K562 (cell line): ENCODE results near the gene LAMTOR1.

Experiments
- BRD9 ChIP-seq: fragments of 450-650 bp; IDR thresholded peaks from 2 replicates; pipeline ENCODE4 v1.6.1; 2018; ENCODE audit warnings: low read depth; ENCODE audit not compliant: partially characterized antibody
- CHCHD3 ChIP-seq: fragments of 250-450 bp; sonication (Bioruptor Pico); IDR thresholded peaks from 2 replicates; pipeline ENCODE4 v2.1.2; 2022; ENCODE audit warnings: mild to moderate bottlenecking
- GABPA ChIP-seq: fragments of 200-800 bp; sonication (Bioruptor generic); conservative IDR thresholded peaks from 2 replicates; pipeline ENCODE4 v1.6.1; 2016; ENCODE audit warnings: low read depth, missing genetic modification characterization, missing compliant biosample characterization
- HINFP ChIP-seq: fragments of 450-650 bp; conservative IDR thresholded peaks from 2 replicates; pipeline ENCODE4 v1.6.1; 2016; ENCODE audit warnings: missing genetic modification characterization, low read depth, mild to moderate bottlenecking, control low read depth, missing compliant biosample characterization
- TEAD1 ChIP-seq, 2 experiments: fragments of 450-650 bp in 1 of 2; sonication (generic) in 1 of 2; formaldehyde crosslinking; IDR thresholded peaks; 2 replicates each; pipeline versions ENCODE4 v1.4.0 to v1.8.0; 2020 to 2022; ENCODE audit warnings: mild to moderate bottlenecking in 2 of 2, missing genetic modification reagents in 1 of 2
- TGIF2 ChIP-seq: sonication (generic); formaldehyde crosslinking; IDR thresholded peaks from 2 replicates; pipeline ENCODE4 v1.8.1; 2022; ENCODE audit warnings: mild to moderate bottlenecking, missing genetic modification reagents, moderate library complexity
- ZNF232 ChIP-seq: sonication (generic); formaldehyde crosslinking; IDR thresholded peaks from 2 replicates; pipeline ENCODE4 v1.8.0; 2022; ENCODE audit warnings: mild to moderate bottlenecking, missing genetic modification reagents
- ZZZ3 ChIP-seq: fragments of 450-650 bp; IDR thresholded peaks from 2 replicates; pipeline ENCODE4 v1.6.1; 2016; ENCODE audit warnings: antibody characterized with exemption, mild to moderate bottlenecking, moderate library complexity
- TF ChIP-seq, protein P1 (sequence below): sonication (generic); formaldehyde crosslinking; IDR thresholded peaks from 2 replicates; pipeline ENCODE4 v1.8.1; 2022; ENCODE audit warnings: missing genetic modification reagents
- TF ChIP-seq, protein P2 (sequence below), 3 experiments: IDR thresholded peaks in 2 of 3; conservative IDR thresholded peaks in 1 of 3; 2 replicates each; pipeline ENCODE4 v1.5.1; 2011 to 2012; ENCODE audit warnings: low read length in 3 of 3, mild to moderate bottlenecking in 3 of 3, control low read depth in 2 of 3, improper control_type of control experiment in 1 of 3, inconsistent platforms in 1 of 3, low read depth in 1 of 3, mixed read lengths in 1 of 3, moderate library complexity in 1 of 3; ENCODE audit not compliant: insufficient read depth in 2 of 3
- TF ChIP-seq, protein P3 (sequence below): fragments of 450-650 bp; IDR thresholded peaks from 2 replicates; pipeline ENCODE4 v1.6.1; 2016; ENCODE audit warnings: low read depth

- no peak for TF ChIP-seq ZZZ3
- TF ChIP-seq BRD9: no peak
- TF ChIP-seq, protein P1, sequence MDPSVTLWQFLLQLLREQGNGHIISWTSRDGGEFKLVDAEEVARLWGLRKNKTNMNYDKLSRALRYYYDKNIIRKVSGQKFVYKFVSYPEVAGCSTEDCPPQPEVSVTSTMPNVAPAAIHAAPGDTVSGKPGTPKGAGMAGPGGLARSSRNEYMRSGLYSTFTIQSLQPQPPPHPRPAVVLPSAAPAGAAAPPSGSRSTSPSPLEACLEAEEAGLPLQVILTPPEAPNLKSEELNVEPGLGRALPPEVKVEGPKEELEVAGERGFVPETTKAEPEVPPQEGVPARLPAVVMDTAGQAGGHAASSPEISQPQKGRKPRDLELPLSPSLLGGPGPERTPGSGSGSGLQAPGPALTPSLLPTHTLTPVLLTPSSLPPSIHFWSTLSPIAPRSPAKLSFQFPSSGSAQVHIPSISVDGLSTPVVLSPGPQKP (CRISPR knock-in tag): no peak
- TF ChIP-seq, protein P2, sequence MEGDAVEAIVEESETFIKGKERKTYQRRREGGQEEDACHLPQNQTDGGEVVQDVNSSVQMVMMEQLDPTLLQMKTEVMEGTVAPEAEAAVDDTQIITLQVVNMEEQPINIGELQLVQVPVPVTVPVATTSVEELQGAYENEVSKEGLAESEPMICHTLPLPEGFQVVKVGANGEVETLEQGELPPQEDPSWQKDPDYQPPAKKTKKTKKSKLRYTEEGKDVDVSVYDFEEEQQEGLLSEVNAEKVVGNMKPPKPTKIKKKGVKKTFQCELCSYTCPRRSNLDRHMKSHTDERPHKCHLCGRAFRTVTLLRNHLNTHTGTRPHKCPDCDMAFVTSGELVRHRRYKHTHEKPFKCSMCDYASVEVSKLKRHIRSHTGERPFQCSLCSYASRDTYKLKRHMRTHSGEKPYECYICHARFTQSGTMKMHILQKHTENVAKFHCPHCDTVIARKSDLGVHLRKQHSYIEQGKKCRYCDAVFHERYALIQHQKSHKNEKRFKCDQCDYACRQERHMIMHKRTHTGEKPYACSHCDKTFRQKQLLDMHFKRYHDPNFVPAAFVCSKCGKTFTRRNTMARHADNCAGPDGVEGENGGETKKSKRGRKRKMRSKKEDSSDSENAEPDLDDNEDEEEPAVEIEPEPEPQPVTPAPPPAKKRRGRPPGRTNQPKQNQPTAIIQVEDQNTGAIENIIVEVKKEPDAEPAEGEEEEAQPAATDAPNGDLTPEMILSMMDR (IDR thresholded peaks at IDR 0.05 in 2 of 3, conservative IDR thresholded peaks at IDR 0.05 in 1 of 3; ENCODE audit: insufficient read depth in 2 of 3, low read depth in 1 of 3, low read length in 3 of 3): no peak
- TF ChIP-seq, protein P3, sequence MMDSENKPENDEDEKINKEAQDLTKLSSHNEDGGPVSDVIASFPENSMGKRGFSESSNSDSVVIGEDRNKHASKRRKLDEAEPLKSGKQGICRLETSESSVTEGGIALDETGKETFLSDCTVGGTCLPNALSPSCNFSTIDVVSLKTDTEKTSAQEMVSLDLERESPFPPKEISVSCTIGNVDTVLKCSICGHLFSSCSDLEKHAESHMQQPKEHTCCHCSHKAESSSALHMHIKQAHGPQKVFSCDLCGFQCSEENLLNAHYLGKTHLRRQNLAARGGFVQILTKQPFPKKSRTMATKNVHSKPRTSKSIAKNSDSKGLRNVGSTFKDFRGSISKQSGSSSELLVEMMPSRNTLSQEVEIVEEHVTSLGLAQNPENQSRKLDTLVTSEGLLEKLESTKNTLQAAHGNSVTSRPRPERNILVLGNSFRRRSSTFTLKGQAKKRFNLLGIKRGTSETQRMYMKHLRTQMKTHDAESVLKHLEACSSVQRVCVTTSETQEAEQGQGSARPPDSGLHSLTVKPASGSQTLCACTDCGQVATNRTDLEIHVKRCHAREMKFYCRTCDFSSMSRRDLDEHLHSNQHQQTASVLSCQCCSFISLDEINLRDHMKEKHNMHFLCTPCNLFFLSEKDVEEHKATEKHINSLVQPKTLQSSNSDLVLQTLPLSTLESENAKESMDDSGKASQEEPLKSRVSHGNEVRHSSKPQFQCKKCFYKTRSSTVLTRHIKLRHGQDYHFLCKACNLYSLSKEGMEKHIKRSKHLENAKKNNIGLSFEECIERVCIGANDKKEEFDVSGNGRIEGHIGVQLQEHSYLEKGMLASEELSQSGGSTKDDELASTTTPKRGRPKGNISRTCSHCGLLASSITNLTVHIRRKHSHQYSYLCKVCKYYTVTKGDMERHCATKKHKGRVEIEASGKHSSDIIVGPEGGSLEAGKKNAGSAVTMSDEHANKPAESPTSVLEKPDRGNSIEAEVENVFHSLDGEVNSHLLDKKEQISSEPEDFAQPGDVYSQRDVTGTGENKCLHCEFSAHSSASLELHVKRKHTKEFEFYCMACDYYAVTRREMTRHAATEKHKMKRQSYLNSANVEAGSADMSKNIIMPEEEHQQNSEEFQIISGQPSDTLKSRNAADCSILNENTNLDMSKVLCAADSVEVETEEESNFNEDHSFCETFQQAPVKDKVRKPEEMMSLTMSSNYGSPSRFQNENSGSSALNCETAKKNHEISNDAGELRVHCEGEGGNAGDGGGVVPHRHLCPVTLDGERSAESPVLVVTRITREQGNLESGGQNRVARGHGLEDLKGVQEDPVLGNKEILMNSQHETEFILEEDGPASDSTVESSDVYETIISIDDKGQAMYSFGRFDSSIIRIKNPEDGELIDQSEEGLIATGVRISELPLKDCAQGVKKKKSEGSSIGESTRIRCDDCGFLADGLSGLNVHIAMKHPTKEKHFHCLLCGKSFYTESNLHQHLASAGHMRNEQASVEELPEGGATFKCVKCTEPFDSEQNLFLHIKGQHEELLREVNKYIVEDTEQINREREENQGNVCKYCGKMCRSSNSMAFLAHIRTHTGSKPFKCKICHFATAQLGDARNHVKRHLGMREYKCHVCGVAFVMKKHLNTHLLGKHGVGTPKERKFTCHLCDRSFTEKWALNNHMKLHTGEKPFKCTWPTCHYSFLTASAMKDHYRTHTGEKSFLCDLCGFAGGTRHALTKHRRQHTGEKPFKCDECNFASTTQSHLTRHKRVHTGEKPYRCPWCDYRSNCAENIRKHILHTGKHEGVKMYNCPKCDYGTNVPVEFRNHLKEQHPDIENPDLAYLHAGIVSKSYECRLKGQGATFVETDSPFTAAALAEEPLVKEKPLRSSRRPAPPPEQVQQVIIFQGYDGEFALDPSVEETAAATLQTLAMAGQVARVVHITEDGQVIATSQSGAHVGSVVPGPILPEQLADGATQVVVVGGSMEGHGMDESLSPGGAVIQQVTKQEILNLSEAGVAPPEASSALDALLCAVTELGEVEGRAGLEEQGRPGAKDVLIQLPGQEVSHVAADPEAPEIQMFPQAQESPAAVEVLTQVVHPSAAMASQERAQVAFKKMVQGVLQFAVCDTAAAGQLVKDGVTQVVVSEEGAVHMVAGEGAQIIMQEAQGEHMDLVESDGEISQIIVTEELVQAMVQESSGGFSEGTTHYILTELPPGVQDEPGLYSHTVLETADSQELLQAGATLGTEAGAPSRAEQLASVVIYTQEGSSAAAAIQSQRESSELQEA: no peak
- 0 out of 2 replicates have a peak, but pooled peaks have one; percentile 24 for TF ChIP-seq GABPA (tag)
- TF ChIP-seq ZNF232 (CRISPR knock-in tag): no peak
- TF ChIP-seq TGIF2 (CRISPR knock-in tag): no peak
- no peak for TF ChIP-seq CHCHD3 (CRISPR knock-in tag)
- no peak for TF ChIP-seq HINFP (tag)
- TF ChIP-seq TEAD1 (CRISPR knock-in tag; IDR thresholded peaks at IDR 0.05): peak in 1 of 2 experiments; percentile 19; a peak in 1 of 4 replicates
Observed at GRCh38 chr11:72069787-72070251, 33.3 kb downstream of the LAMTOR1 start.
